Subcutaneous adipose tissue (tissue), 4 donors: ENCODE results near the gene PLEKHO2. TPM values are rescaled to one million over a fixed set of nuclear protein-coding genes. Genes with fewer than 3 reads are reported as not detected.

Experiments used
- CTCF ChIP-seq: fragments of 450-650 bp; IDR thresholded peaks from one replicate; pipeline ENCODE4 v1.5.1; 2016; ENCODE audit warnings: low read depth, mild to moderate bottlenecking, control low read depth, antibody characterized with exemption, moderate library complexity
- total RNA-seq, 4 donors: library from RNA; depleted of rRNA; stranded (reverse); fragments of >200 nt; gene quantifications; one replicate each; pipeline ENCODE4 v1.1.0, GENCODE V29; 2016

PLEKHO2 gene
- total RNA-seq, 4 donors from 2014 or later, result 31.3 to 54.7 (median 36.5) TPM

GRCh38 chr15:64878705-64879104, 37.0 kb downstream of the PLEKHO2 start:
- TF ChIP-seq CTCF, result no peak

GRCh38 chr15:64883100-64883581, 41.4 kb downstream of the PLEKHO2 start:
- TF ChIP-seq CTCF, result no peak

GRCh38 chr15:64883997-64884511, 42.3 kb downstream of the PLEKHO2 start:
- TF ChIP-seq CTCF, result no peak

- no peak for TF ChIP-seq CTCF
Observed at GRCh38 chr15:64884679-64885078, 43.0 kb downstream of the PLEKHO2 start.

GRCh38 chr15:64888336-64888735, 46.6 kb downstream of the PLEKHO2 start:
- TF ChIP-seq CTCF, result no peak

- no peak for TF ChIP-seq CTCF
Observed at GRCh38 chr15:64891561-64891960, 49.8 kb downstream of the PLEKHO2 start.

- no peak for TF ChIP-seq CTCF
Observed at GRCh38 chr15:64892847-64893403, 51.2 kb downstream of the PLEKHO2 start.
